KMS-11 (cell line): ENCODE data around the gene MORF4L1.
"Not testable (repeated sequence)": the region's sequence is repeated elsewhere in the genome, so short reads cannot be mapped to it uniquely, and the experiment has no call there.

Experiments used
- H2AFZ ChIP-seq: fragments of 200-600 bp; sonication (generic); 2 replicates; pipeline ENCODE4 v1.6.1; 2016; ENCODE audit warnings: antibody characterized with exemption, mixed run types, low read depth
- H3K27ac ChIP-seq: fragments of 200-600 bp; sonication (generic); 2 replicates; pipeline ENCODE4 v1.6.1; 2016; ENCODE audit warnings: mild to moderate bottlenecking, mixed run types
- H3K27me3 ChIP-seq: fragments of 200-600 bp; sonication (generic); 2 replicates; pipeline ENCODE4 v1.6.1; 2017; ENCODE audit warnings: mild to moderate bottlenecking, low read depth, mixed run types, moderate library complexity; ENCODE audit not compliant: insufficient read depth
- H3K36me3 ChIP-seq: fragments of 200-600 bp; sonication (generic); 2 replicates; pipeline ENCODE4 v1.6.1; 2017; ENCODE audit warnings: mild to moderate bottlenecking, mixed run types; ENCODE audit not compliant: insufficient read depth
- H3K4me1 ChIP-seq: fragments of 200-600 bp; sonication (generic); 2 replicates; pipeline ENCODE4 v1.6.1; 2016; ENCODE audit warnings: mild to moderate bottlenecking, low read depth, mixed run types; ENCODE audit not compliant: poor library complexity, severe bottlenecking
- H3K4me2 ChIP-seq: fragments of 200-600 bp; sonication (generic); 2 replicates; pipeline ENCODE4 v1.7.0; 2016; ENCODE audit warnings: mild to moderate bottlenecking, mixed run types
- H3K4me3 ChIP-seq: fragments of 200-600 bp; sonication (generic); IDR thresholded peaks from 2 replicates; pipeline ENCODE4 v1.6.1; 2017; ENCODE audit warnings: low read depth, low read length, mixed read lengths; ENCODE audit not compliant: insufficient read depth
- H3K79me2 ChIP-seq: fragments of 200-600 bp; sonication (generic); 2 replicates; pipeline ENCODE4 v1.6.1; 2016; ENCODE audit warnings: low read depth, mixed run types; ENCODE audit not compliant: insufficient read depth
- H3K9ac ChIP-seq: fragments of 200-600 bp; sonication (generic); 2 replicates; pipeline ENCODE4 v1.6.1; 2016; ENCODE audit warnings: mild to moderate bottlenecking, mixed run types
- H4K20me1 ChIP-seq: fragments of 200-600 bp; sonication (generic); 2 replicates; pipeline ENCODE4 v1.6.1; 2016; ENCODE audit warnings: mild to moderate bottlenecking, mixed run types; ENCODE audit not compliant: insufficient read depth
- TF ChIP-seq, protein P1 (sequence below): fragments of 200-600 bp; sonication (generic); conservative IDR thresholded peaks from 2 replicates; pipeline ENCODE4 v1.6.1; 2017; ENCODE audit warnings: low read depth, mild to moderate bottlenecking, antibody characterized with exemption, low read length, moderate library complexity, mixed read lengths

MORF4L1 gene

DNA sequence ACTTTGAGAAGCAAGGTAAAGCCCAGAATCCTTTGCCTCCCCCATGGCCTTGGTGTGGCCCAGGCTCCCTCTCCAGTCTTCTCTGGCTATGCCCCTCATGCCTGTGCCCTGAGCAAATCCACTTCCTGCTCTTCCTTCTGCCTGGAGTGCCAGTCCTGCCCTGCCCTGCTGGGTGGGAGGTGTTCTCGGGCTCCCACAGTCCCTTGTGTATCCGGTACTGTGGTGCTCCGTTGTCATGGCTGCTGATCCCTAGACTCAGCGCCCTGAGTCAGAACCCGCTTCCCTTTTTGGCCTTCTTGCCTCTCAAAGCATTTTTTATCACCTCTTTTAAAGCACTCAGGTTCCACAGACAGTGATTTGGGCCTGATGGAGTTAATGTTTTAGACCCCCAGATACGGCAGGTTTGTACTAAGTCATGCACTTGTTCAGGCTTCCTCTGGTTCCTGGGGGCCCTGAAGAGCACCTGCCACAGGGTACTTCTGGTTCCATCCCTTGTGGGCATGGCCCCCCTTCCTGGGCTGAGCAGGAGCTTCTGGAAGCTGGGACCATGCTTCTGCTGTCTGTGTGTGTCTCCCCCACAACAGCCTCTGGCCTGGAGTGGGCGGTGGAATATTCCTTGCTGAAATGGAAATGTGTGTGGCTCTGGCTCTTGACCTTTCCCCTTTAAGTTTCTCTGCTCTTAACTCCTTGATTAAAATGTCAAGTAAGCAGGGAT lies 31.9 kb upstream of the MORF4L1 start:
- H4K20me1 ChIP-seq: no peaks in the 10 kb centered on the region
- H3K4me2 ChIP-seq: no peak overlapping the region
- no peak overlapping the region for H3K9ac ChIP-seq
- H3K27me3 ChIP-seq: no peaks in the 10 kb centered on the region
- no peak overlapping the region for H3K27ac ChIP-seq
- no peaks in the 10 kb centered on the region for H3K4me1 ChIP-seq
- TF ChIP-seq, protein P1, sequence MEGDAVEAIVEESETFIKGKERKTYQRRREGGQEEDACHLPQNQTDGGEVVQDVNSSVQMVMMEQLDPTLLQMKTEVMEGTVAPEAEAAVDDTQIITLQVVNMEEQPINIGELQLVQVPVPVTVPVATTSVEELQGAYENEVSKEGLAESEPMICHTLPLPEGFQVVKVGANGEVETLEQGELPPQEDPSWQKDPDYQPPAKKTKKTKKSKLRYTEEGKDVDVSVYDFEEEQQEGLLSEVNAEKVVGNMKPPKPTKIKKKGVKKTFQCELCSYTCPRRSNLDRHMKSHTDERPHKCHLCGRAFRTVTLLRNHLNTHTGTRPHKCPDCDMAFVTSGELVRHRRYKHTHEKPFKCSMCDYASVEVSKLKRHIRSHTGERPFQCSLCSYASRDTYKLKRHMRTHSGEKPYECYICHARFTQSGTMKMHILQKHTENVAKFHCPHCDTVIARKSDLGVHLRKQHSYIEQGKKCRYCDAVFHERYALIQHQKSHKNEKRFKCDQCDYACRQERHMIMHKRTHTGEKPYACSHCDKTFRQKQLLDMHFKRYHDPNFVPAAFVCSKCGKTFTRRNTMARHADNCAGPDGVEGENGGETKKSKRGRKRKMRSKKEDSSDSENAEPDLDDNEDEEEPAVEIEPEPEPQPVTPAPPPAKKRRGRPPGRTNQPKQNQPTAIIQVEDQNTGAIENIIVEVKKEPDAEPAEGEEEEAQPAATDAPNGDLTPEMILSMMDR: no peak
- H3K36me3 ChIP-seq: no peaks in the 10 kb centered on the region
- H3K79me2 ChIP-seq: no peaks in the 10 kb centered on the region
- no peak overlapping the region for H2AFZ ChIP-seq
- no peak overlapping the region for H3K4me3 ChIP-seq

DNA sequence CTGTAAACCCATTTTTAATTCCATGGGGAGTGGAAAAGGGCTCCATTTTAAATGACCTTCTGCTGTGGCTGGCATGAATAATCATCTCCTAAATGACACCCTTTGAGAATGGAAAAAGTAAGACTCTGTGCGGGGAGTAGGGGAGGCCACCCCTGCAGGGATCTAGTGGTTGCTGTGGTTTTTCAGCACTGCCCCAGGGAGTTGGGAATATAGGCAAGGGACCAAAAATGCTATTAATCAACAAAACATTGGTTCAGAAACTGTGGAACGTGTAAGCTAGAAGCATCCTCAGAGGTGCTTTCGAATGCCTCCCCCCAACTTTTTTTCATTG lies 31.3 kb upstream of the MORF4L1 start:
- Histone ChIP-seq H2AFZ (no peak overlapping the region), H3K4me3 (no peak overlapping the region), H3K36me3 (no peaks in the 10 kb centered on the region), H3K27me3 (no peaks in the 10 kb centered on the region), H3K4me1 (no peaks in the 10 kb centered on the region), H3K4me2 (no peak overlapping the region), H4K20me1 (no peaks in the 10 kb centered on the region), H3K9ac (no peak overlapping the region), H3K79me2 (no peaks in the 10 kb centered on the region), H3K27ac (no peak overlapping the region)
- TF ChIP-seq, protein P1: no peak

DNA sequence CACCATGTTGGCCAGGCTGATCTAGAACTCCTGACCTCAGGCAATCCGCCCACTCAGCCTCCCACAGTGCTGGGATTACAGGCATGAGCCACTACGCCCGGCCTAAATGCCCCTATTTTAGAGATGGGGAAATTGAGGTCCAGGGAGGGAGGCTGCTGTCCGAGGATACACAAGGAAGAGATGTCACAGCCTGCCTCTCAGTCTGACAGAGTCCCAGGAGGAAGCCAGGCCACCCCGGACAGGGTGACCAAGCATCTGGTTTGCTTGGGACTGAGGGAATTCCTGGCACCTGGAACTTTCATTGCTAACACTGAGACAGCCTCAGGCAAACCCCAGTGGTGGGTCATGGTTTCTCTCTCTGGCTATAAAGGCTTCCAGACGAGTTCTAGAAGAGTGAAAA lies 30.8 kb upstream of the MORF4L1 start:
- H3K27ac ChIP-seq: no peak overlapping the region

DNA sequence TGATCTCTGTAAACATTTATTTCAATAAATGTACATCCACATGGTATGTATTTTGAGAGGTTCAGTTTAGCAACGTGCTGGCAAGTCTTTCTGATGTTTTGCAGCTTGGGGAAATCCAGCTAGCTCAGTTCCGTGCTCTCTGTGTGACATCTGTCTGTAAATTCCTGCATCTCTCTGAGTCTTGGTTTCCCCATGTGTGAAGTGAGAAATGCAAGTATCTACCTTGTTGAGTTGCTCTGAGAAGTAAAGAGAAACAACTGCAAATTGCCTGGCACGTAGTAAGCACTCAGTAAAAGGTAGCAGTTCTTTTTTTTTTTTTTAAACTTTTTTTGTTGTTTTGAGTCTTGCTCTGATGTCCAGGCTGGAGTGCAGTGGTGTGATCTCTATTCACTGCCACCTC lies 30.2 kb upstream of the MORF4L1 start:
- Histone ChIP-seq H3K4me1 (no peaks in the 10 kb centered on the region), H3K79me2 (no peaks in the 10 kb centered on the region), H3K27ac (no peak overlapping the region), H3K4me2 (no peak overlapping the region), H3K4me3 (no peak overlapping the region), H3K36me3 (no peaks in the 10 kb centered on the region), H3K9ac (no peak overlapping the region), H4K20me1 (no peaks in the 10 kb centered on the region), H3K27me3 (no peaks in the 10 kb centered on the region), H2AFZ (no peak overlapping the region)
- TF ChIP-seq, protein P1: no peak

More for the DNA sequence above, 30.8 kb upstream of the MORF4L1 start:
- Histone ChIP-seq H2AFZ (no peak overlapping the region), H3K4me1 (no peaks in the 10 kb centered on the region), H4K20me1 (no peaks in the 10 kb centered on the region), H3K4me2 (no peak overlapping the region), H3K27me3 (no peaks in the 10 kb centered on the region), H3K36me3 (no peaks in the 10 kb centered on the region), H3K9ac (no peak overlapping the region), H3K4me3 (no peak overlapping the region), H3K79me2 (no peaks in the 10 kb centered on the region)
- TF ChIP-seq, protein P1: no peak

DNA sequence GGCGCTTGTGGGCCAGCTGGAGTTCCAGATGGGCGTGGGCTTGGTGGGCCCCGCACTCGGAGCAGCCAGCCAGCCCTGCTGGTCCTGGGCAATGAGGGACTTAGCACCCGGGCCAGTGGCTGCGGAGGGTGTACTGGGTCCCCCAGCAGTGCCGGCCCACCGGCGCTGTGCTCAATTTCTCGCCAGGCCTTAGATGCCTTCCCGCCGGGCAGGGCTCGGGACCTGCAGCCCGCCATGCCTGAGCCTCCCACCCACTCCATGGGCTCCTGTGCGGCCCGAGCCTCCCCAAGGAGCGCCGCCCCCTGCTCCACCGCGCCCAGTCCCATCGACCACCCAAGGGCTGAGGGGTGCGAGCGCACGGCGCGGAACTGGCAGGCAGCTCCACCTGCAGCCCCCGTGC lies 25.8 kb upstream of the MORF4L1 start:
- H3K36me3 ChIP-seq, H3K4me3 ChIP-seq, H3K4me1 ChIP-seq, H3K4me2 ChIP-seq, H4K20me1 ChIP-seq, H3K27ac ChIP-seq, H2AFZ ChIP-seq, H3K27me3 ChIP-seq, H3K9ac ChIP-seq, H3K79me2 ChIP-seq: not testable (repeated sequence)

DNA sequence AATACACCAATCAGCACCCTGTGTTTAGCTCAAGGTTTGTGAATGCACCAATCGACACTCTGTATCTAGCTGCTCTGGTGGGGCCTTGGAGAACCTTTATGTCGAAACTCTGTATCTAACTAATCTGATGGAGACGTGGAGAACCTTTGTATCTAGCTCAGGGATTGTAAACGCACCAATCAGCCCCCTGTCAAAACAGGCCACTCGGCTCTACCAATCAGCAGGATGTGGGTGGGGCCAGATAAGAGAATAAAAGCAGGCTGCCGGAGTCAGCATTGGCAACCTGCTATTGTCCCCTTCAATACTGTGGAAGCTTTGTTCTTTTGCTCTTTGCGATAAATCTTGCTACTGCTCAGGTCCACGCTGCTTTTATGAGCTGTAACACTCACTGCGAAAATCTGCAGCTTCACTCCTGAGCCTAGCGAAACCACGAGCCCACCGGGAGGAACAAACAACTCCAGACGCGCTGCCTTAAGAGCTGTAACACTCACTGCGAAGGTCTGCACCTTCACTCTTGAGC lies 25.2 kb upstream of the MORF4L1 start:
- not testable (repeated sequence) for H3K27me3 ChIP-seq, H3K36me3 ChIP-seq, H3K9ac ChIP-seq, H3K79me2 ChIP-seq, H3K4me1 ChIP-seq, H3K4me3 ChIP-seq, H3K4me2 ChIP-seq, H2AFZ ChIP-seq, H3K27ac ChIP-seq, H4K20me1 ChIP-seq
